HG02970 (cell line): Measurements from ENCODE around the gene GTF3C1.
"Not testable (repeated sequence)": the region's sequence is repeated elsewhere in the genome, so short reads cannot be mapped to it uniquely, and the experiment has no call there.

Experiments
- ATAC-seq: cut with Tn5 transposase; IDR thresholded peaks from one replicate; pipeline ENCODE4 v1.9.1; 2021; ENCODE audit warnings: mild to moderate bottlenecking, moderate library complexity, moderate number of reproducible peaks; ENCODE audit not compliant: unreplicated experiment, low FRiP score

Gene GTF3C1

GRCh38 chr16:27570986-27571385 is 21.3 kb upstream of the GTF3C1 start:
- not testable (repeated sequence) for ATAC-seq

- no peak for ATAC-seq
Measured at GRCh38 chr16:27568077-27568476, 18.4 kb upstream of the GTF3C1 start.

DNA sequence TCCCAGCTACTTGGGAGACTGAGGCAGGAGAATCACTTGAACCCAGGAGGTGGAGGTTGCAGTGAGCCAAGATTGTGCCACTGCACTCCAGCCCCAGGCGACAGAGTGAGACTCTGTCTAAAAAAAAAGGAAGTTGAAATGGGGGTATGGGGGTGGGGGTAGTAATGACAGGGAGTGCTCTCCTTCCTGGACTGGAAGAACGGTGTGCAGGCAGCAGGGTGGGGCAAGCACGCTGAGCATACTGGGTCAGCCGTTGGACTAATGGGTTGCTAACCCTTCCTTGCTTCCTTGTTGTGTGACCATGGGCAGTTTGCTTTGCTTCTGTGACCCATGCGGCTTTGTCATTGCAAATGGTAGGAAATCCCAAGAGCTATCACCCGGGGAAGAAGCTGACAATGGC is 16.7 kb upstream of the GTF3C1 start:
- no peak for ATAC-seq

- ATAC-seq, result no peak
Measured at GRCh38 chr16:27564224-27564623, 14.5 kb upstream of the GTF3C1 start.

DNA sequence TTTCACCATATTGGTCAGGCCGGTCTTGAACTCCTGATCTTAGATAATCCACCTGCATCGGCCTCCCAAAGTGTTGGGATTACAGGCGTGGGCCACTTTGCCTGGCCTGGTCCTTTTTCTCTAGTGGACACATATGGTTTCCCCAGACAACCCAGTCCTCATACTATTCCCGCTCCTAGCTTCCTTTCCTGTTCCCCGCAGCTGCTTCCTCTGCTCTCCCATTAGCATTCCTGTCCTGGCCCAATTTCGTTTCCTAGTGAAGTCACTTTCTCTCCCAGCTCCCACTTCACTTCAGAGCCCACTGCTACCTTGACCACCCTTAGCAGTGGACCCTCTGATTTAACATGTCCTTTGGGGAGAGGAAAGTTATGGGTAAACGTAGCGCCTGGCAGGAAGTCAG is 11.5 kb upstream of the GTF3C1 start:
- no peak for ATAC-seq

DNA sequence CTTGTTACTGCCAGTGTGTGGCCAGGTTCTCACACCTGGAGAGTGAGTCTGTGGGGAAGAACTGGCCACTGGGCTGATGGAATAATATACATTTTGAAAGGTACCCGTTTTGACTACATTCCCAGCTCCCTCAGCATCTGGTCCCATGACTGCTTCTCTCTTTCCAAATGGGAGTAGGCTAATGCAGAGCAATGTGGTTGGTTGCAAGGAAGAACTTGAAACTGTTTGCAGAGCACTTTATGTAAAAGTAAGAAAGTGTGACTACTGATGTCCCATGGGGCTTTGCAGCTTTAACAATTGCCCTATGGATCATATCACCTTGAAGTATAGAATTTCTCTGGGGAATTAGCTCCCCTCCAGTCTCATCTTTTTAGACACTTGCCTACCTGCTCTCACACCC is 9.2 kb upstream of the GTF3C1 start:
- no peak for ATAC-seq

DNA sequence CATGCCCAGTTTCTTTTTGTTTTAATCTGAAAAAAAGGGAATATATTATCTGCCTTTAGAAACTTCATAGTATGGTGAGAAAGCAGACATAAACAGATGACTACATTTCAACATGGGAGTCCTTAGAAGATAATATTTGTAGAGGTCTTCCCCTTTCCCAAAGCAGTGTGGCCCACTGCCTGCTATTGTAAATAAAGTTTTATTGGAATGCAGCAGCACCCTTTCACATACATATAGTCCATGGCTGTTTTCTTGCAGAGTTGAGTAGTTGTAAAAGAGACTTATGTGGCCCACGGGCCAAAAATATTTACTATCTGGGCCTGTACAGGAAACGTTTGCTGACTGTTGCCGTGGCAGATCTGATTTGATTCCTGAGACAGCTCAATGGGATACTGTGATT is 8.7 kb upstream of the GTF3C1 start:
- no peak for ATAC-seq

- ATAC-seq, result no peak
Measured at GRCh38 chr16:27556471-27556870, 6.8 kb upstream of the GTF3C1 start.

DNA sequence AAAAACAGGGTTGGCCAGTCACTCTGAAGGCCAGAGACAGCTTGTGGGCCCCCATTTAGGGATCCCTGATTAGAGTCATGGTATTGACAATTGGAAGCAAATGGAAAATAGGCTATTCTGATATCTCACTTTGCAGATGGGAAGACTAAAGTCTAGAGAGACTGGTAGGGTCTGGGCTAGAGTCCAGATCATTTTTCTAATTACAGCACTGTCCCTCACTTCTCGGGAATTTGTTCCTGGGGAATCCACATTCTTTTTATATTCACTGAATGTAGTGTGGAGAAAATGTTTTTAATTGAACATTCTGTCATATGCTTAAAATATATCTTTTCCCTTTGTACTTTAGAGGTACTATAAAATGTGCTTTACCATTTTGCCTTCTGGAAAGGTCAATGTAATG is 1.3 kb upstream of the GTF3C1 start:
- ATAC-seq, result no peak

- ATAC-seq, result no peak
Measured at GRCh38 chr16:27550582-27550920, 838 bp upstream of the GTF3C1 start.

DNA sequence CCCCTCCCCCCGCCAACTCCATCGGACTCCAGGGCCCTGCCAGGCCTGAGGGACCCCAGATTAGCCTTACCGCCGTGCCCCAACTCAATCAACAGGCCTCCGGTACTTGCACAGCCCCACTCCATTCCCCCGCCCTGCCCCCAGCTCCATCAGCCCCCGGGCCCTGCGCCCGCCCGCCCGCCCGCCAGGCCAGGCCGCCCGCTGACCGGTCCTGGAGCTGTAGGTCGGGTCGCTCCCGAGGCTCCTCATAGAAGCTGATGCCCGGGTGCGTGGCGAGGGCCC is 308 bp downstream of the GTF3C1 start:
- ATAC-seq, result peak; percentile 37

DNA sequence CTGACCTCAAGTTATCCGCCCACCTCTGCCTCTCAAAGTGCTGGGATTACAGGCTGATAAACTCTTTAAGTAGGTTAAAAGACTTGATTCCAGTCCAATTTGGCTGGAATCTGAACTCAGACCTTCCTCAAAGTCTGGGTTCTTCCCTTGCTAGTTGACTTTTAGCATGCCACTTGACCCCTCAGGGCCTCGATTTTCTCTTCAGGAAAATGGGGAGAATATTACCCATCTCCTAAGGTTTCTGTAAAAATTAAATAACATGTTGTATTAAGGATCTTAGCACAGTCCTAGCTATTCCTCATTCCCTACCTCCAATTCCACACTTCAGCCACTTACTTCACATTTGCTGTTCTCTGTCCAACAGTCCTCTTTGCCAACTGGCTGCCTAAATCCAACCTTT is 1.9 kb downstream of the GTF3C1 start:
- no peak for ATAC-seq

DNA sequence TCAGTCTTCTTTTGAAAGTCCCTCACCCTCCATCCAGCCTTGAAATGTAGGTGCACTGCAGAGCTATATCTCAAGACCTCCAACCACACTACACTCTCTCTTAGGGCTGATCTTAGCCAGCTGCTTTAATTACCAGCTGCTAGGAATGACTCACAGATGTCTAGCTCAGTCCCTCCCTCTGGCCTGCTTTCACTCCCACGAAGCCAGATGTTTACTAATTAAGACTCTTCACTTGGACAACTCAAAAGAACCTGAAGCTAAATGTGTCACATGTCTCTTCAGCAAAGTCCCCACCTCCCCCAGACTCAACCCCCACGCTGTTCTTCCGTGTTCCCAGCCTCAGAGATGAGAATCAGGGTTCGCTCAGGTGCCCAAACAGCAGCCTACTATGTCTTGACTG is 2.6 kb downstream of the GTF3C1 start:
- no peak for ATAC-seq

- ATAC-seq, result no peak
Measured at GRCh38 chr16:27544671-27545070, 5.0 kb downstream of the GTF3C1 start.

- no peak for ATAC-seq
Measured at GRCh38 chr16:27543801-27544200, 5.9 kb downstream of the GTF3C1 start.

GRCh38 chr16:27539636-27540035 is 10.1 kb downstream of the GTF3C1 start:
- ATAC-seq, result no peak

DNA sequence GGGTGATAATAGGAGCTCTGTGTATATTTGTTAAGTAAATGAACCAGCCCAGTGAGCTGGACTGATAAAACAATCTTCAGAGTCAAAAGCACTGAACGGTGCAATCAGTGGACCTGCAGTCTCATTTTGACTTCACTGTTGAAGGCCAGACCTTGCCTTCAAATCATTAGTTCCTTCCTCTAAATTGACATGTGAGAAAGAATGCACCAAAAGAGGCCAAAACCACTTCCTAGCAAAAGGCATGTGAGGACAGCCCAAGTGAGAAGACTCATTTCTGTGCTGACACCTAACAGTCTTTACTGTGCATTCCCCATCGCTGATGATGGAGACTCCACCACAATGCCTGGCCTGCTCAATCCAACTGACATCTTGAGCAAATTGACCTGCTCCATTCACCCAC is 10.6 kb downstream of the GTF3C1 start:
- no peak for ATAC-seq

DNA sequence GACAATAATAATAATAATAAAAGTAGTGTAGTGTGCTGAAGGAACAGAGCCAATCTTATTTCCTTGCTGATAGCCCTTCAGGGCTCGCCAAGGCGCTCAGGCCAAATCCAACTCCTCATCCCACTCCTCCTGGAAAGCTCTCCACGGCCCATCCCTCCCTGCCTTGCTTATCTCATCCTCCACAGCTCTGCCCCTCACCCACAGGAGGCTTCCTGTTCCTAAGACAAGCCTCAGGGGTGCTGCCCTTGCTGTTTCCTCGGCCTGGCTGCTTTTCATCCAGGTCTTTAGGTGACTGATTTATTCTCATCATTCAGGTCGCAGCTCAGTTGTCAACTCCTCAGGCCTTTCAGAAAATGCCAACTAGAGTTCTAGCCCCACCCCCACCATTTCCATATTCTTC is 11.2 kb downstream of the GTF3C1 start:
- no peak for ATAC-seq

DNA sequence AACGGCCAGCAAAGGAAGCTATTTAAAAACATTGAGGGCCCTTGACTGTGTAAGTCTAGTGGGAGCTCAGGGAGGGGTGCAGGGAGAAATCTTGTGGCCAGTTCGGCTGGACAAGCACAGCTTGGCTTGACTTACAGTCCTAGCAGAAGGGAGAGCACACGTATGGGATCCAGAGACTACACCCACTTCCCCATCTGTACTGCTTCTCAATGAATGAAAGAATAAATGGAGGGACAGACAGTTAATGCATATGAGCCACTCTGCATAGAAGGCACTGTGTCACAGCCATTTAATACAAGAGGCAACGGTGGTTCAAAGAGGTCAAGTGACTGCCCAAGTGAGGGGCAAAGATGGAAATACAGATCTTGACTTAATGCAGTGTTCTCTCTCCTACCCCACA is 15.5 kb downstream of the GTF3C1 start:
- no peak for ATAC-seq

DNA sequence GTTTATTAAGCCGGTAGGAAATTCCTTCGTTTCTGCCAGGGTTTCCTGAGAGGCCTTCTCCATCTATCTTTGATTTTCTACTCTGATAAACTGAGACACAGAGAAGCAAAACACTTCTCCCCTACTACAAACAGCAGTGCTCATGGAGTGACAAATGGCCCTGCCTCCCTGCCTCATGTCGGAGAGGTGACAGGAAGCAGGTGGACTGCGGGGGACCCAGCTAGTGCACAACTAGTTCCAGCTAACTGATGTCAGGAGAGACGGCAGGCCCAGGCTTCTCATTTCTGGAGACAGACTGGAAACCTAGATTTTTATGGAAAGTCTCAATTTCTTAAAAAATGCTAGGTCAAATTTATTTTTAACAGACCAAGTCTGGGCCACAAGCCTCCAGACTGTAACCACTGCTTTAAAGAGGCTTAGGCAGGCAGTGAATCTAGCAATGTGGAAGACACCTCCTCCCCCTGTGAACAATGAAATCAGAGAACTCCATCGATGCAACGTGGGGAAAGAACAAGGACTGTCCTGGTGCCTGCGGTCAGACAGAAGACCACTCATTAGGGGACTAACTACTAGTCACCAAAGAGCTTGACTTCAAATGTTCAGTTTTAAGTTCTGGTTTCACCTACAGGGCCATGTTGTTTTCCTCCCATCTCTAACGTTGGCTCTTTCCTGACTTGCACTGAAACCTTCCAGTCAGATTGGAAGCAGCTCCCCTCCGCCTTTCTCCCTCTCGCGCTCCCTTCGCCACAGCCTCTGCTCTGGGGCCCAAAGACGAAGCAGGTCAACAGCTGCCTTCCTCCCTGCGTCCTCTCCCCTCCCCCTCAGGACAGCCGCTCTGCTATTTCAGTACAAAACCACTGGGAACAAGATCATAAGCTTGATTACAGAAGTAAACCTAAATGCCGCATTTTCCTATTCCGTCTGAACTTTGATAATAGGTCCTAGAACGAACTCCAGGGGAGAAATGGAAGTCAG is 17.6 kb downstream of the GTF3C1 start:
- no peak for ATAC-seq

DNA sequence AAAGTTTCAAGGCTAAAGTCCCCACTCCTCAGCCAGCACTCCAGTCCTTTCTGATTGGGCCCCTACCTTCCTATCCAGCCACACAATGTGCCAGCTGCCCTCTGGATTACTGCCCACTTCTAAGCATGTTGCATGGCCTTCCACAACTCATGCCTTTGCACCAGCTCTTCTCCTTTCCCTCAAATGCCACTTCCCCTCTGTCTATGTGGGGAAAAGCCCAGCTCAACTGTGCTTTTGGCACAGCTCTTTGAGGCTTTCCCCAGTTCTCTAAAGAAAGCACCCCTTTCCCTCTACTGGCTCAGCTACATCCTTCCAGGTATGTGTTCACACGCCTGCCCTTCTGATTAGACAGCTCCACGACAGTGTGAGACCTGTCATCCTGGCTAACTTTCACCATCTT is 18.5 kb downstream of the GTF3C1 start:
- no peak for ATAC-seq

- ATAC-seq, result no peak
Measured at GRCh38 chr16:27529962-27530361, 19.8 kb downstream of the GTF3C1 start.

DNA sequence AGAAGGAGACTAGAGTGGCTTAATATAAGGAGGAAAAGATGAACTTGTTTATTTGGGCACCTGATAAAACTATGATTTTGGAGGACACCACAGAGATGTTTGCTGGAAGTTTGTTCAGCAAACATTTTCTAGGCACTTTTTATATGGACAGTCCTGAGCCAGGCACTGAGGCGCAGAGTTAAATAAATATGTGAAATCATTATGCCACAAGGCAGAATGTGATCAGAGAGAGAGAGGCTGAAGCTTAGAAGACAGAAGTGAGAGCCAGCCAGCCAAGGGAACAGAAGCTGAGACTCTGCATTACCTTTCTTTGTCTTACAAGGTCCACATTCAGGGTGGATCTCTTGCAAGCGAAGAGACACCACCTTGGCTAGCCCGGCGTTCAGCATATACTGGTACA is 21.4 kb downstream of the GTF3C1 start:
- no peak for ATAC-seq
